Measurements from ENCODE around the gene TMEM164. TPM values are rescaled to one million over a fixed set of nuclear protein-coding genes. Genes with fewer than 3 reads are reported as not detected.

The TMEM164 gene
- total RNA-seq, 1 experiment from 2014 or later, result 32.6 TPM

DNA sequence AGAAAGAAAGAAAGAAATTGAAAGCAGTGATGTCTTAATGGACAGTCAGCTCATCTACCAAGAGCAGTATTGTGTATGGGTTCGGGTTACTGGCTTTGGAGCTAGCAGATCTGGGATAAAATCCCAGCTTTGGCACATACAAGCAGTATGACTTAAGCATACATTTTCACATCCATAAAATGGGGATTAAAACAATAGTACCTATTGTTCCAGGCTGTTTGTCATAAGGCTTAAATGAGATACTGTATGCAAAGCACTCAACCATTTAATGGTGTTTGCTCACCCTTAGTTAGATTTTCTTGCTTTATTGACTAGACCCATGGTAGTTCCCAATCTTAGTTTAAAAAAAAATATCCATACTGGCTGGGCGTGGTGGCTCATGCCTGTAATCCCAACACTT lies 7.8 kb upstream of the TMEM164 start:
- no peak overlapping the region for H3K27ac Mint-ChIP-seq (ENCODE audit: unreplicated experiment)
- TF ChIP-seq CTCF (IDR thresholded peaks at IDR 0.05; ENCODE audit: unreplicated experiment), result no peak
- no peaks in the 10 kb centered on the region for H3K36me3 Mint-ChIP-seq (ENCODE audit: insufficient read depth, unreplicated experiment)
- H3K27me3 Mint-ChIP-seq (ENCODE audit: unreplicated experiment), result peaks cover 36% of the 10 kb centered on the region
- no peaks in the 10 kb centered on the region for H3K4me1 Mint-ChIP-seq (ENCODE audit: low read depth, unreplicated experiment)
- intact Hi-C loops (cut with micrococcal nuclease; ENCODE audit: unreplicated experiment), result no loop called here
- H3K9me3 Mint-ChIP-seq (ENCODE audit: low read depth, unreplicated experiment), result no peaks in the 10 kb centered on the region
- CTCF ChIA-PET, result interaction anchor here (0.6 kb wide), 1 partner anchor 278 kb away, joined by 3 read pairs; no protein-coding TSS in a partner anchor
- BruUV-seq (replicated peaks), result no TSS peak
- no peak overlapping the region for H3K4me3 Mint-ChIP-seq (ENCODE audit: low read depth, unreplicated experiment)
- DNase-seq, result no peak

GRCh38 chrX:109997786-109998452 lies 5.0 kb upstream of the TMEM164 start:
- BruUV-seq (replicated peaks), result no TSS peak
- H3K4me3 Mint-ChIP-seq (ENCODE audit: low read depth, unreplicated experiment), result no peak overlapping the region
- H3K27ac Mint-ChIP-seq (ENCODE audit: unreplicated experiment), result no peak overlapping the region
- H3K4me1 Mint-ChIP-seq (ENCODE audit: low read depth, unreplicated experiment), result no peaks in the 10 kb centered on the region
- H3K36me3 Mint-ChIP-seq (ENCODE audit: insufficient read depth, unreplicated experiment), result peaks cover 14% of the 10 kb centered on the region
- intact Hi-C loops (cut with micrococcal nuclease; ENCODE audit: unreplicated experiment), result no loop called here
- TF ChIP-seq CTCF (IDR thresholded peaks at IDR 0.05; ENCODE audit: unreplicated experiment), result no peak
- peaks cover 30% of the 10 kb centered on the region for H3K27me3 Mint-ChIP-seq (ENCODE audit: unreplicated experiment)
- no peak for DNase-seq
- H3K9me3 Mint-ChIP-seq (ENCODE audit: low read depth, unreplicated experiment), result no peaks in the 10 kb centered on the region
- CTCF ChIA-PET, result interaction anchor here (0.7 kb wide), 1 partner anchor 149 kb away, joined by 3 read pairs; no protein-coding TSS in a partner anchor

DNA sequence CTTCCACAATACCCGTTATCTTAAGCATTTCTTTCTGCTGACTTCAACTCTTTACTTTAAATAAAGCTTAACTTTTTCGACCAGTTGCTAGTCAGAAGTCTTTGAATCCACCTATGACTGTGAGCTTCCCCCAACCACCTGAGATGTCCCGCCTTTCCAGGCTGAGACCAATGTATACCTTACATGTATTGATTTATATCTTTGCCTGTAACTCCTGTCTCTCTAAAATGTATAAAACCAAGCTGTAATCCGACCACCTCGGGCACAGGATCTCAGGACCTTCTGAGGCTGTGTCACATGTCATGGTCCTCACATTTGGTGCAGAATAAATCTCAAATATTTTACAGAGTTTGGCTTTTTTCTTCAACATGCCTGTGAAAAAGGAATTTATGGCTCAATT lies 2.9 kb upstream of the TMEM164 start:
- Mint-ChIP-seq H3K27me3 (ENCODE audit: unreplicated experiment) (peaks cover 24% of the 10 kb centered on the region), H3K36me3 (ENCODE audit: insufficient read depth, unreplicated experiment) (peaks cover 24% of the 10 kb centered on the region), H3K4me3 (ENCODE audit: low read depth, unreplicated experiment) (no peak overlapping the region), H3K9me3 (ENCODE audit: low read depth, unreplicated experiment) (no peaks in the 10 kb centered on the region), H3K27ac (ENCODE audit: unreplicated experiment) (no peak overlapping the region), H3K4me1 (ENCODE audit: low read depth, unreplicated experiment) (peaks cover 16% of the 10 kb centered on the region)
- intact Hi-C loops (cut with micrococcal nuclease; ENCODE audit: unreplicated experiment), result no loop called here
- no peak for TF ChIP-seq CTCF (IDR thresholded peaks at IDR 0.05; ENCODE audit: unreplicated experiment)
- no TSS peak for BruUV-seq (replicated peaks)
- DNase-seq, result no peak
- CTCF ChIA-PET, result no interaction called here

DNA sequence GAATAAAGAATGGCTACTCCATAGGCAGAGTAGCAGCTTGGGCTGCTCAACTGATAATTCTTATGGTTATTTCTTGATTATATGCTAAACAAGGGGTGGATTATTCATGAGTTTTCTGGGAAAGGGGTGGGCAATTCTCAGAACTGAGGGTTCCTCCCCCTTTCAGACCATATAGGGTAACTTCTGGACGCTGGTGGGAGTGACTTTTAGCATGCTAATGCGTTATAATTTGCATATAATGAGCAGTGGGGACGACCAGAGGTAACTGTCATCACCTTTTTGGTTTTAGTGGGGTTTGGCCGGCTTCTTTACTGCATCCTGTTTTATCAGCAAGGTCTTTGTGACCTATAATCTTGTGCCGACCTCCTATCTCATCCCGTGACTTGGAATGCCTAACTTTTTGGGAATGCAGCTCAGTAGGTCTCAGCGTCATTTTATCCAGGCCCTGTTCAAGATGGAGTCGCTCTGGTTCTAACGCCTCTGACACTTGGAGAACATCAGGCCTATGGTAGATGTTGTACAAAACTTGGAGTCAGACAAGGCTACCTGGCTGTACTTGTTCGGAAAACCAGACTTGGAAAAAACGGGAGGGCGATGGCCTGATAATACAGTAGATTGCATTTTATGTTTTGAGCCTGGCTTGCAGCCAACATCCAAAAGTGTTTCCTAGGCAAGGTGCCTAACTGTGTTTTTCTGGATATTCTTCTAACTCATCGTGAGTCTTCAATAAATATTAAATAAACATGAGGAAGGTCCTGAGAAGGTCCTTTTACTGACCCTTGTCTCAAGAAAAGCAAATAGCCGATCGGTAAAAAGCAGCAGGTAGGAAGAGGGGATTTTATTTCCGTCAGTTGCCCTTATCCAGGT lies 1.8 kb upstream of the TMEM164 start:
- intact Hi-C loops (cut with micrococcal nuclease; ENCODE audit: unreplicated experiment), result no loop called here
- Mint-ChIP-seq H3K9me3 (ENCODE audit: low read depth, unreplicated experiment) (no peaks in the 10 kb centered on the region), H3K27ac (ENCODE audit: unreplicated experiment) (no peak overlapping the region), H3K27me3 (ENCODE audit: unreplicated experiment) (peaks cover 24% of the 10 kb centered on the region), H3K4me1 (ENCODE audit: low read depth, unreplicated experiment) (peaks cover 27% of the 10 kb centered on the region), H3K4me3 (ENCODE audit: low read depth, unreplicated experiment) (peak overlapping the region; percentile 91), H3K36me3 (ENCODE audit: insufficient read depth, unreplicated experiment) (peaks cover 29% of the 10 kb centered on the region)
- BruUV-seq (replicated peaks), result no TSS peak
- TF ChIP-seq CTCF (IDR thresholded peaks at IDR 0.05; ENCODE audit: unreplicated experiment), result no peak
- DNase-seq, result no peak
- CTCF ChIA-PET, result no interaction called here
